ENCODE measurements around the gene TMEM63B.
"Not testable (repeated sequence)": the region's sequence is repeated elsewhere in the genome, so short reads cannot be mapped to it uniquely, and the experiment has no call there.

Gene TMEM63B

DNA sequence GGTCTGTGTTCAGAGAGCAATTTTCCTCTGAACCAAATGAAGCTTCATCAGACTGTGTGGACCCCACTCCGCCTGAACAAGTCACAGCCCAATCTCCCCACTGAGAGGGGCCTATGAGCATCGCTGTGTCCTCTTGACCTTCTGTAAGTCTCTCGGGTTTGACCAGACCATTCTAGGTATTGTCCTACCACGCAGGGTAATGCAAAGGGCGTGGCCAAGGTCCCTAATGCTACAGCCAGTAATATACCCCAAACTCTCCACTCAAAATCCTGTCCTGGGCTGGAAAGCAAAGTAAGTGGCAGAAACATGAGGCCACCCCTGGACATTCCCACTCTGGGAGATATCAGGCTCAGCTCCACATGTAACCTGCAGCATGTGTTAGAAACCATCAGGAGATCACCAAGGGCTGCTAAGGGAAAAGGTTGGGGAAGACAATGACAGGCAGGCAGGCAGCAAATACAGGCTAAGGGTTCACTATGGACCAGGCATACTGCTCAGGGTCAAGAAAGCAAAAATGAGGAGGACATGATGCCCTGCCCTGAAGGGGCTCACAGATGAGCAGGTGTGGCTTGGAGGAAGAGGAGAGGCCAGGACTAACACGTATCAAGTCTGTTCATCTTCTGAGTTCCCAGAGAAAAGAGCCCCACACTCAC is 33.5 kb upstream of the TMEM63B start:
- Histone ChIP-seq H3K36me3 (peaks cover 44% of the 10 kb centered on the region), H3K4me3 (ENCODE audit: low read depth, low read length) (no peak overlapping the region), H3K27me3 (ENCODE audit: insufficient read depth, low read depth, severe bottlenecking) (no peaks in the 10 kb centered on the region), H3K27ac (no peak overlapping the region), H3K9me3 (ENCODE audit: severe bottlenecking) (no peaks in the 10 kb centered on the region)
- no peak for DNase-seq
- TF ChIP-seq, protein P1, sequence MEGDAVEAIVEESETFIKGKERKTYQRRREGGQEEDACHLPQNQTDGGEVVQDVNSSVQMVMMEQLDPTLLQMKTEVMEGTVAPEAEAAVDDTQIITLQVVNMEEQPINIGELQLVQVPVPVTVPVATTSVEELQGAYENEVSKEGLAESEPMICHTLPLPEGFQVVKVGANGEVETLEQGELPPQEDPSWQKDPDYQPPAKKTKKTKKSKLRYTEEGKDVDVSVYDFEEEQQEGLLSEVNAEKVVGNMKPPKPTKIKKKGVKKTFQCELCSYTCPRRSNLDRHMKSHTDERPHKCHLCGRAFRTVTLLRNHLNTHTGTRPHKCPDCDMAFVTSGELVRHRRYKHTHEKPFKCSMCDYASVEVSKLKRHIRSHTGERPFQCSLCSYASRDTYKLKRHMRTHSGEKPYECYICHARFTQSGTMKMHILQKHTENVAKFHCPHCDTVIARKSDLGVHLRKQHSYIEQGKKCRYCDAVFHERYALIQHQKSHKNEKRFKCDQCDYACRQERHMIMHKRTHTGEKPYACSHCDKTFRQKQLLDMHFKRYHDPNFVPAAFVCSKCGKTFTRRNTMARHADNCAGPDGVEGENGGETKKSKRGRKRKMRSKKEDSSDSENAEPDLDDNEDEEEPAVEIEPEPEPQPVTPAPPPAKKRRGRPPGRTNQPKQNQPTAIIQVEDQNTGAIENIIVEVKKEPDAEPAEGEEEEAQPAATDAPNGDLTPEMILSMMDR (IDR thresholded peaks at IDR 0.05; ENCODE audit: low read depth, low read length): no peak

DNA sequence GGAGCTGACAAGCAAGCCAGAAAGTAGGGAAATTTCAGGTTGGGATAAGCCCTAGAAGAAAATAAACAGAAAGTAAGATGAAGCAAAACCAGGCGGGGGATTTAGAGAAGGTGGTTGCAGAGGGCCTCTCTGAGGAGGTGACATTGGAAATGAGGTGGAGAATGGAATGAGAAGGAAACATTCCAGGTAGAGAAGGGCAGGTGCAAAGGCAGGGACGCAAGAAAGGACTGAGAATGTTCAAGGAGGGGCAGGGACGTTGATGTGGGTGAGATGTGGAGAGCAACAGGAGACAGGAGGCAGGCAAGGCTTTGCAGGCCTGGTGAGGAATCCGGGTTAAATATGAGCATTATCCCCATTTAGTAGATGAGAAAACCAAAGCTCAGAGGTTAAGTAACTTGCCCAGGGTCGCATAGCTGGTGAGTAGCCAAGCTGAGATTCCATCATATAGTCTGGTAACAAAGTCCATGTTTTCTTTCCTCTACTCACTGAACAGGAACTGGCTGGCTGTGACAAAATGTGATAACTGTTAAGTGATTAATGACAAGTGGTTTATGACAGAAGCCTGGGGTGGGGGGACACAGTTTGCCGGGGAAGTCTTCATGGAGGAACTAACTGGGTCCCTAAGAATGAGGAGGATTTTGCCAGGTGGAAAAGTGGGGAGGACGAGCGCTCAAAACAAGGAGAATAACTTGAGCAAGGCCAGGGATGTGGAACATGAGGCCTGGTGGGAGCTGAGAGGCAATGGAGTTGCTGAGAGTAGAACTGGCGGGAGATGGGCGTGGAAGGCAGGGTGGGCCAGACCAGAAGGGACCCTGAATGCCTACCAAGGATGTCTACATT is 32.7 kb upstream of the TMEM63B start:
- Histone ChIP-seq H3K27me3 (ENCODE audit: insufficient read depth, low read depth, severe bottlenecking) (no peaks in the 10 kb centered on the region), H3K9me3 (ENCODE audit: severe bottlenecking) (no peaks in the 10 kb centered on the region), H3K36me3 (peaks cover 49% of the 10 kb centered on the region), H3K27ac (no peak overlapping the region), H3K4me3 (ENCODE audit: low read depth, low read length) (no peak overlapping the region)
- TF ChIP-seq, protein P1 (IDR thresholded peaks at IDR 0.05; ENCODE audit: low read depth, low read length): no peak
- no peak for DNase-seq

- H3K27me3 ChIP-seq (ENCODE audit: insufficient read depth, low read depth, severe bottlenecking); H3K9me3 ChIP-seq (ENCODE audit: severe bottlenecking); H3K27ac ChIP-seq; H3K4me3 ChIP-seq (ENCODE audit: low read depth, low read length); DNase-seq: not testable (repeated sequence)
- H3K36me3 ChIP-seq: peaks cover 52% of the 10 kb centered on the region
Measured at GRCh38 chr6:44095243-44095623, 32.1 kb upstream of the TMEM63B start.

GRCh38 chr6:44096612-44097011 is 30.7 kb upstream of the TMEM63B start:
- Histone ChIP-seq H3K4me3 (ENCODE audit: low read depth, low read length) (no peak overlapping the region), H3K9me3 (ENCODE audit: severe bottlenecking) (no peaks in the 10 kb centered on the region), H3K27me3 (ENCODE audit: insufficient read depth, low read depth, severe bottlenecking) (no peaks in the 10 kb centered on the region), H3K36me3 (peaks cover 50% of the 10 kb centered on the region), H3K27ac (no peak overlapping the region)
- TF ChIP-seq, protein P1 (IDR thresholded peaks at IDR 0.05; ENCODE audit: low read depth, low read length): peak; percentile 96
- DNase-seq: peak; percentile 86

DNA sequence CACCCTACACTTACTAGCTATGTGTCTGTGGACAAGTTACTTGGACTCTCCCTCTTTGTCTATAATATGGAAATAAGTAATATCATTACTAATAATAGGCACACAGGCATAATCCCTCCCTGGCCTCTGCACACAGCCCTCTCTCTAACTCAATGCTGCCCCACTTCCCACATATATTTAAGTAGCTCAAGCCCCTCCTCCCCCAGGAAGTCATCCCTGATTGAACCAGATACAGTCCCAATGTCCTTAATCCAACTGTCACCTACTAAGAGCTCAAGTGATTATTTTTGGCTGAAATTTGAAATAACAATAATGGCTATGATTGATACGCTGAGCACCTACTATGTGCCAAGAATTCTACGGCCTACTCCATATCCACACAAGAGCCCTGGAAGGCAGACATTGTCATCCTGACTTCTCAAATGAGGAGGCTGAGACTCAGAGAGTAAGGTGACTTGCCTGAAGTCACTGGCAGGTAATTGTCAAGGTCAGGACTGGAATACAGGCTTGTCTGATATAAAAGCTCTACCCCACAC is 29.5 kb upstream of the TMEM63B start:
- TF ChIP-seq, protein P1 (IDR thresholded peaks at IDR 0.05; ENCODE audit: low read depth, low read length): no peak
- DNase-seq: peak; percentile 40
- H3K27me3 ChIP-seq (ENCODE audit: insufficient read depth, low read depth, severe bottlenecking): no peaks in the 10 kb centered on the region
- no peaks in the 10 kb centered on the region for H3K9me3 ChIP-seq (ENCODE audit: severe bottlenecking)
- H3K27ac ChIP-seq: no peak overlapping the region
- peaks cover 47% of the 10 kb centered on the region for H3K36me3 ChIP-seq
- no peak overlapping the region for H3K4me3 ChIP-seq (ENCODE audit: low read depth, low read length)

DNA sequence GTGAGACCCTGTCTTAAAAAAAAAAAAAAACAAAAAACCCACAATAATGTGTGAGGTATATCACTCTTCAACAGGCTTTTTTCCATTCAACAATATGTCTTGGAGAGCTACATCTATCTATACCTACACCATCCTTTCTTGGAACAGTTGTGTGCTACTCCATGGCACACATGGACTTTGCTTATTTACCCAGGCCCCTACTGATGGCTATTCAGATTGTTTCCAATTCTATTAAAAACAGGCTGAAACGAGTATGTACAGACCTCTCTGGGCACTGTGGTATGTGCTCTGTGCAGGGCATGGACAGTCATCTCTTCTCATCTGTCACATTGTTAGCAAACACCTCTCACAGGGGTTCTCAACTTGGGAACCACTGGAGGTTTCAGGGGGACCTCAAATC is 28.2 kb upstream of the TMEM63B start:
- DNase-seq: no peak
- Histone ChIP-seq H3K36me3 (peaks cover 55% of the 10 kb centered on the region), H3K9me3 (ENCODE audit: severe bottlenecking) (no peaks in the 10 kb centered on the region), H3K27me3 (ENCODE audit: insufficient read depth, low read depth, severe bottlenecking) (no peaks in the 10 kb centered on the region), H3K27ac (no peak overlapping the region), H3K4me3 (ENCODE audit: low read depth, low read length) (no peak overlapping the region)
- TF ChIP-seq, protein P1 (IDR thresholded peaks at IDR 0.05; ENCODE audit: low read depth, low read length): no peak
